Panc1 (cell line): ENCODE measurements around the gene VCP. TPM values are rescaled to one million over a fixed set of nuclear protein-coding genes. Genes with fewer than 3 reads are reported as not detected.

ENCODE experiments used
- ATAC-seq: fragments of 200-7000 bp; cut with Tn5 transposase; 2 replicates; pipeline ENCODE4 v1.9.1; 2020; ENCODE audit warnings: mild to moderate bottlenecking, moderate library complexity
- BruUV-seq: library from RNA; stranded (reverse); fragments of 400-500 nt; replicated peaks from 2 replicates; lab custom pipeline; 2021; lab: Mats Ljungman, UMichigan
- CTCF ChIA-PET: fragments of 300-600 bp; sonication (Branson Sonifier 250); formaldehyde crosslinking; loops from one replicate; lab custom pipeline; 2022; ENCODE audit warnings: antibody characterized with exemption; lab: Charles Lee
- POLR2A ChIA-PET: fragments of 300-600 bp; sonication (Branson Sonifier 250); formaldehyde crosslinking; loops from one replicate; lab custom pipeline; 2022; ENCODE audit warnings: antibody characterized with exemption; lab: Charles Lee
- DNase-seq: peaks from one replicate; pipeline ENCODE4 v3.0.0-alpha.2; 2010; ENCODE audit warnings: low read depth, low spot score
- H3K27ac ChIP-seq: 2 replicates; pipeline ENCODE4 v1.5.1; 2011; ENCODE audit warnings: mild to moderate bottlenecking, low read length, inconsistent platforms
- H3K27me3 ChIP-seq: fragments of 200-500 bp; sonication (Bioruptor generic); 2 replicates; pipeline ENCODE4 v1.6.0; 2014; ENCODE audit warnings: low read length, inconsistent platforms; ENCODE audit not compliant: control insufficient read depth, insufficient read depth
- H3K36me3 ChIP-seq: fragments of 200-500 bp; sonication (Bioruptor generic); 2 replicates; pipeline ENCODE4 v1.5.1; 2014; ENCODE audit warnings: inconsistent platforms, mild to moderate bottlenecking, low read length, moderate library complexity; ENCODE audit not compliant: control insufficient read depth, insufficient read depth
- H3K4me1 ChIP-seq: 2 replicates; pipeline ENCODE4 v1.5.1; 2011; ENCODE audit warnings: inconsistent platforms, mild to moderate bottlenecking, low read length, moderate library complexity; ENCODE audit not compliant: control insufficient read depth, insufficient read depth
- H3K4me3 ChIP-seq, 2 experiments: 2 replicates each; pipeline ENCODE4 v1.5.1; 2011 to 2012; ENCODE audit warnings: low read depth in 2 of 2, low read length in 2 of 2, mild to moderate bottlenecking in 2 of 2, inconsistent platforms in 1 of 2, moderate library complexity in 1 of 2
- H3K9me3 ChIP-seq: fragments of 200-500 bp; sonication (Bioruptor generic); 2 replicates; pipeline ENCODE4 v1.5.1; 2014; ENCODE audit warnings: low read depth, mild to moderate bottlenecking, inconsistent platforms, low read length, moderate library complexity; ENCODE audit not compliant: control insufficient read depth, insufficient read depth
- CTCF ChIP-seq: fragments of 450-650 bp; IDR thresholded peaks from 2 replicates; pipeline ENCODE4 v1.5.1; 2017; ENCODE audit warnings: mild to moderate bottlenecking
- POLR2AphosphoS5 ChIP-seq: IDR thresholded peaks from 2 replicates; pipeline ENCODE4 v1.6.1; 2012; ENCODE audit warnings: mild to moderate bottlenecking, low read depth, low read length, moderate library complexity
- REST ChIP-seq, 2 experiments: IDR thresholded peaks; 2 replicates each; pipeline ENCODE4 v1.6.1; 2011 to 2012; ENCODE audit warnings: low read depth in 2 of 2, control low read depth in 1 of 2, low read length in 1 of 2, mild to moderate bottlenecking in 1 of 2, moderate library complexity in 1 of 2; ENCODE audit not compliant: insufficient read depth in 1 of 2
- SIN3A ChIP-seq: IDR thresholded peaks from 2 replicates; pipeline ENCODE4 v1.6.1; 2012; ENCODE audit warnings: low read depth, mild to moderate bottlenecking, low read length, moderate library complexity, borderline replicate concordance; ENCODE audit not compliant: insufficient read depth
- TCF7L2 ChIP-seq: IDR thresholded peaks from 2 replicates; pipeline ENCODE4 v1.6.1; 2011; ENCODE audit warnings: mild to moderate bottlenecking, low read depth, low read length, inconsistent platforms
- in situ Hi-C: cut with HindIII; loops from 2 replicates; pipeline ENCODE4 v1.10.0; 2016; ENCODE audit warnings: low sequenced_read_pairs, low pct_unique_long_range_greater_than_20kb
- intact Hi-C: fragments of 100-400 bp; cut with micrococcal nuclease; formaldehyde crosslinking; loops from one replicate; pipeline ENCODE4 v1.10.0; 2022; ENCODE audit not compliant: unreplicated experiment
- total RNA-seq: library from RNA; stranded (reverse); gene quantifications from one replicate; pipeline ENCODE4 v1.2.1, GENCODE V29; 2021; ENCODE audit not compliant: unreplicated experiment

VCP gene
- total RNA-seq, 1 experiment from 2014 or later = 472 TPM

- Histone ChIP-seq H3K27ac (no peak overlapping the region), H3K9me3 (no peaks in the 10 kb centered on the region), H3K4me1 (no peaks in the 10 kb centered on the region), H3K27me3 (no peaks in the 10 kb centered on the region), H3K4me3 (no peak overlapping the region), H3K36me3 (peaks cover 55% of the 10 kb centered on the region)
- TF ChIP-seq CTCF (no peak), REST (IDR thresholded peaks at IDR 0.05; ENCODE audit: insufficient read depth in 1 of 2, low read depth in 2 of 2, low read length in 1 of 2) (no peak), POLR2AphosphoS5 (no peak), TCF7L2 (no peak), SIN3A (no peak)
- in situ Hi-C loops = no loop called here
- intact Hi-C loops = no loop called here
- ChIA-PET CTCF (no interaction called here), POLR2A (no interaction called here)
- DNase-seq (no peak), ATAC-seq (no peak)
- BruUV-seq = no TSS peak
Measured at GRCh38 chr9:35057271-35057620, 15.2 kb downstream of the VCP start.

GRCh38 chr9:35056571-35057270, 15.7 kb downstream of the VCP start:
- no peak for ATAC-seq
- CTCF ChIA-PET = interaction anchor here (0.5 kb wide), 1 partner anchor 150 kb away, joined by 4 read pairs; no protein-coding TSS in a partner anchor
- H3K4me3 ChIP-seq = no peak overlapping the region
- no peaks in the 10 kb centered on the region for H3K4me1 ChIP-seq
- intact Hi-C loops = loop anchor here (1.0 kb wide), 1 partner anchor 30 kb away; no protein-coding TSS in a partner anchor
- H3K27me3 ChIP-seq = no peaks in the 10 kb centered on the region
- H3K36me3 ChIP-seq = peaks cover 50% of the 10 kb centered on the region
- no peaks in the 10 kb centered on the region for H3K9me3 ChIP-seq
- DNase-seq = no peak
- in situ Hi-C loops = no loop called here
- no peak overlapping the region for H3K27ac ChIP-seq
- TF ChIP-seq REST (IDR thresholded peaks at IDR 0.05; ENCODE audit: insufficient read depth in 1 of 2, low read depth in 2 of 2, low read length in 1 of 2) = no peak
- TF ChIP-seq SIN3A = no peak
- TF ChIP-seq CTCF = no peak
- TF ChIP-seq POLR2AphosphoS5 = no peak
- TF ChIP-seq TCF7L2 = no peak
- POLR2A ChIA-PET = no interaction called here
- no TSS peak for BruUV-seq
